GM12878 (cell line): Measurements from ENCODE around the gene LARP4B.

ENCODE experiments used
- ATF2 ChIP-seq: IDR thresholded peaks from 2 replicates; pipeline ENCODE4 v1.6.1; 2012; ENCODE audit warnings: low read length, inconsistent platforms
- BACH1 ChIP-seq: fragments of 450-650 bp; IDR thresholded peaks from 2 replicates; pipeline ENCODE4 v1.6.1; 2017; ENCODE audit warnings: mild to moderate bottlenecking, borderline replicate concordance
- CEBPB ChIP-seq, 2 experiments: fragments of 150-350 bp in 1 of 2; IDR thresholded peaks; 2 replicates each; pipeline ENCODE4 v1.6.1; 2012 to 2014; ENCODE audit warnings: low read depth in 2 of 2, low read length in 2 of 2, borderline replicate concordance in 1 of 2, inconsistent platforms in 1 of 2
- CREM ChIP-seq: IDR thresholded peaks from 2 replicates; pipeline ENCODE4 v1.6.1; 2014; ENCODE audit warnings: antibody characterized with exemption, low read depth
- CTCF ChIP-seq, 3 experiments: IDR thresholded peaks in 2 of 3; conservative IDR thresholded peaks in 1 of 3; 2 replicates each; pipeline ENCODE4 v1.5.1; 2011; ENCODE audit warnings: low read depth in 3 of 3, low read length in 3 of 3, mild to moderate bottlenecking in 3 of 3, control low read depth in 2 of 3, moderate library complexity in 2 of 3, inconsistent platforms in 1 of 3, mixed read lengths in 1 of 3; ENCODE audit not compliant: control insufficient read depth in 2 of 3, insufficient read depth in 1 of 3; ENCODE audit errors: extremely low read depth in 1 of 3
- FOXM1 ChIP-seq: IDR thresholded peaks from 2 replicates; pipeline ENCODE4 v1.6.1; 2012; ENCODE audit warnings: low read depth, mild to moderate bottlenecking, inconsistent platforms, low read length, moderate library complexity
- MAX ChIP-seq: IDR thresholded peaks from 2 replicates; pipeline ENCODE4 v1.6.1; 2012; ENCODE audit warnings: low read depth, low read length, improper control_type of control experiment
- SIN3A ChIP-seq: IDR thresholded peaks from 2 replicates; pipeline ENCODE4 v1.6.1; 2012; ENCODE audit warnings: low read depth, low read length, improper control_type of control experiment
- TAF1 ChIP-seq: IDR thresholded peaks from 2 replicates; pipeline ENCODE4 v1.6.1; 2011; ENCODE audit warnings: mild to moderate bottlenecking, low read depth, low read length, borderline replicate concordance
- USF2 ChIP-seq: IDR thresholded peaks from 2 replicates; pipeline ENCODE4 v1.6.1; 2011; ENCODE audit warnings: low read depth, low read length, improper control_type of control experiment, borderline replicate concordance
- ZBTB33 ChIP-seq: fragments of 450-650 bp; IDR thresholded peaks from 2 replicates; pipeline ENCODE4 v1.6.1; 2017; ENCODE audit warnings: mild to moderate bottlenecking

- TF ChIP-seq FOXM1 (no peak), MAX (no peak), CTCF (IDR thresholded peaks at IDR 0.05 in 2 of 3, conservative IDR thresholded peaks at IDR 0.05 in 1 of 3; ENCODE audit: control insufficient read depth in 2 of 3, extremely low read depth in 1 of 3, insufficient read depth in 1 of 3, low read depth in 3 of 3, low read length in 3 of 3) (no peak), CREM (no peak), CEBPB (IDR thresholded peaks at IDR 0.05; ENCODE audit: borderline replicate concordance in 1 of 2, low read depth in 2 of 2, low read length in 2 of 2) (no peak), USF2 (no peak), ZBTB33 (no peak), TAF1 (no peak), ATF2 (no peak), BACH1 (no peak), SIN3A (no peak)
Measured at GRCh38 chr10:963655-964054, 32.1 kb upstream of the LARP4B start.
